KOPT-K1 (cell line): ENCODE data around the gene NLN.
"Not testable (repeated sequence)": the region's sequence is repeated elsewhere in the genome, so short reads cannot be mapped to it uniquely, and the experiment has no call there.

Source experiments
- H3K27ac ChIP-seq: fragments of 200-600 bp; sonication (generic); 2 replicates; pipeline ENCODE4 v1.5.1; 2016; ENCODE audit warnings: antibody characterized with exemption, mild to moderate bottlenecking, low read depth, low read length; ENCODE audit not compliant: poor library complexity, severe bottlenecking
- H3K36me3 ChIP-seq: fragments of 200-600 bp; sonication (generic); 2 replicates; pipeline ENCODE4 v1.5.1; 2017; ENCODE audit warnings: antibody characterized with exemption, mild to moderate bottlenecking, low read length, moderate library complexity; ENCODE audit not compliant: insufficient read depth
- H3K9me3 ChIP-seq: fragments of 200-600 bp; sonication (generic); 2 replicates; pipeline ENCODE4 v1.5.1; 2017; ENCODE audit warnings: antibody characterized with exemption, low read length, mild to moderate bottlenecking; ENCODE audit not compliant: insufficient read depth, poor library complexity, severe bottlenecking

The NLN gene

DNA sequence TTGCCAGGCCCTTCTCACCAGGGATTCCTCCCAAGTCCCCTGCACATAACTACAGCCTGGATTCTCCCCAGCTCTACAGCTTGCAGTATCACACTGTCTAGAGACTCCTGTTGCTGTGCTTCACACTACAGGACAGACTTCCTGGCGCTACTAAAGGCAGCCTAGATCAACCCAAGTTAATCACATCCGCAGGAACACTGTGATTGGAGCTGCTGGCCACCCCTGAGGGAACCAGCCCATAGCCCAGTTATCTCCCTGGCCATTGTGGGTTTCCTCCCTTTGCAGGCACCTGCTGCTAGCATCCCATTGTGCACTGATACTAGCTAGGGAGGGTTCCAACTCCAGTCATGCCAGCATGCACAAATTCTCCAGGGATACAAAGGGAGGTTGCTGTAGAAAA lies 53.5 kb downstream of the NLN start:
- H3K36me3 ChIP-seq = peaks cover 8% of the 10 kb centered on the region
- no peak overlapping the region for H3K27ac ChIP-seq
- no peaks in the 10 kb centered on the region for H3K9me3 ChIP-seq

DNA sequence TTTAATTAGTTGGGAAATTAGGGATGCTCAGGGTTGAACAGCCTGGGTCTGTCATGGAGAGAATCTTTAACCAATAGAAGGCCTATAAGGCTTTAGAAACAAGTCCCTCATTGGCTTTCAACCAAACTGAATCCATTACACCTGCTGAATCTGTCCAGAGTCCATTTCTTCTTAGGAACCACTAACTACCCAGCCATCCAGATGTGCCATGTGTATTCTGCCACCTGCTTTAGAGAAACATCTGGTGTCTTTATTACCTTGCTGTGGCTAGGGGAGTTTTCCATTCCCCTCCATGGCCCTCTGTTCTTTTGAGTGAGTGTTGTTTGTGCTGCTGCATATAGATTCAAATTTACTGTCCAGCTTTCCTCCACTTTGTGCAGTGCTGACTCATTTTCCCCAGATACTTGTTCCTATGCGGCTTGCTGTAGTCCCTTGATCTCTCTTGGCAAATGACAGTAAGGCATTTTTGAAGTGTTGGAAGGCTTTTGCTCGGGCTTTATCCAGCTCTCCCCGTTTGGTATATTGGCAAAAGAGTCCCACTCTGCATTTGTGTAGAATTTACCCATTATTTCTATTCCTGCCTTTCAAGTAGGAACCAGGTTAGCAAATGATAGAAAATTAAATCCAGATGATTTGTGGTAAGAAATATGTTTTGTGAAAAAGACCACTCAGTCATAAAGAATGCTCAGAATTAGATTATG lies 54.6 kb downstream of the NLN start:
- no peak overlapping the region for H3K27ac ChIP-seq
- H3K36me3 ChIP-seq = peaks cover 19% of the 10 kb centered on the region
- no peaks in the 10 kb centered on the region for H3K9me3 ChIP-seq

GRCh38 chr5:65778126-65778525 lies 56.1 kb downstream of the NLN start:
- Histone ChIP-seq H3K9me3 (no peaks in the 10 kb centered on the region), H3K27ac (no peak overlapping the region), H3K36me3 (peaks cover 31% of the 10 kb centered on the region)

DNA sequence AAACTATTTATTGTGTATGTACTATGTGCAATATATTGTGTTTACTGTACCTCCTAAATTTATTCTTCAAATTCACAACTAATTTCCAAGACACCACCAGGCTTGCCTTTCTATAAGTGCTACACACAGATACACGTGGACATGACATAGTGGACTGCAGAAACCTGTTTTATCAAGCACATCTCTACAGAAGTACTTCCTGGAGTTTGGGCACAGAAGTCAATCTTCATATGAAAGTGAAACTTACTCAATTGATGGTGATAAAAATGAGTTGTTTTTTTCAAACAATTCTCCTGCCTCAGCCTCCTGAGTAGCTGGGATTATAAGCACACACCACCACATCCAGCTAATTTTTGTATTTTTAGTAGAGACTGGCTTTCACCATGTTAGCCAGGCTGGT lies 57.6 kb downstream of the NLN start:
- peaks cover 31% of the 10 kb centered on the region for H3K36me3 ChIP-seq
- no peaks in the 10 kb centered on the region for H3K9me3 ChIP-seq
- H3K27ac ChIP-seq = no peak overlapping the region

DNA sequence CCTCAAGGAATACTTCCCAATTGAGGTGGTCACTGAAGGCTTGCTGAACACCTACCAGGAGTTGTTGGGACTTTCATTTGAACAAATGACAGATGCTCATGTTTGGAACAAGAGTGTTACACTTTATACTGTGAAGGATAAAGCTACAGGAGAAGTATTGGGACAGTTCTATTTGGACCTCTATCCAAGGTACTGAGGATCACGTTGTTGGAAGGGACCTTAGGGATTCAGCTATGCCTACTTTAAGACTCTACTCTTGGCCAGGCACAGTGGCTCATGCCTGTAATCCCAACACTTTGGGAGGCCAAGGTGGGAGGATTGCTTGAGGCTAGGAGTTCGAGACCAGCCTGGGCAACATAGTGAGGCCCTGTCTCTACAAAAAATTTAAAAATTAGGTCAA lies 66.3 kb downstream of the NLN start:
- peaks cover 38% of the 10 kb centered on the region for H3K36me3 ChIP-seq
- not testable (repeated sequence) for H3K9me3 ChIP-seq

DNA sequence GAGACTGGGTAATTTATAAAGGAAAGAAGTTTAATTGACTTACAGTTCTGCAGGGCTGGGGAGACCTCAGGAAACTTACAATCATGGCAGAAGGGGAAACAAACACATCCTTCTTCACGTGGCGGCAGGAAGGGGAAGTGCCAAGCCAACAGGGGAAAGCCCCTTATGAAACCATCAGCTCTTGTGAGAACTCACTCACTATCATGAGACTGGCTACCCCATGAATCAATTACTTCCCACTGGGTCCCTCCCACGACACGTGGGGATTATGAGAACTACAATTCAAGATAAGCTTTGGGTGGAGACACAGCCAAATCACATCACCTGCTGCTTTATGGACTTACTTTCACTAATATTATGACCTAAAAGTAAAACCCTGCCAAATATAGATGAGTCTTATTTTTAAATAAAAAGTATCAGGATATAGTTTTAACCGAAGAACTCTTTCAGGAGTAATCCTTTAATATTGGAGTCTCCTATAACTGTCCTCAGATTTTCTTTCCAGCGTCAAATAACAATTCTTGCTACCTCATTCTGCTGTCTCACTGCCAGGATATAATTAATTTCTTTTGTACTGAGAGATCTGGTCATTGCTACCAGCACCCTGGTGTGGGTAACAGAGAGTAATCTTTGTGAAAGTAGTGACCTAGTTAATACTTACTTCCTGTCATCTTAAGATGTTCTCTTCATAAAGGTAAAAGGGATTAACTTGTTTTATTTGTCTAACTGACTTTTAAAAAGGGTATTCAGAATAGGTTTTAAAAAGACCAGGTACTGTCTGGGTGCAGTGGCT lies 68.6 kb downstream of the NLN start:
- Histone ChIP-seq H3K36me3 (peaks cover 44% of the 10 kb centered on the region), H3K9me3 (peaks cover 4% of the 10 kb centered on the region), H3K27ac (no peak overlapping the region)

More for the DNA sequence above, 66.3 kb downstream of the NLN start:
- not testable (repeated sequence) for H3K27ac ChIP-seq

DNA sequence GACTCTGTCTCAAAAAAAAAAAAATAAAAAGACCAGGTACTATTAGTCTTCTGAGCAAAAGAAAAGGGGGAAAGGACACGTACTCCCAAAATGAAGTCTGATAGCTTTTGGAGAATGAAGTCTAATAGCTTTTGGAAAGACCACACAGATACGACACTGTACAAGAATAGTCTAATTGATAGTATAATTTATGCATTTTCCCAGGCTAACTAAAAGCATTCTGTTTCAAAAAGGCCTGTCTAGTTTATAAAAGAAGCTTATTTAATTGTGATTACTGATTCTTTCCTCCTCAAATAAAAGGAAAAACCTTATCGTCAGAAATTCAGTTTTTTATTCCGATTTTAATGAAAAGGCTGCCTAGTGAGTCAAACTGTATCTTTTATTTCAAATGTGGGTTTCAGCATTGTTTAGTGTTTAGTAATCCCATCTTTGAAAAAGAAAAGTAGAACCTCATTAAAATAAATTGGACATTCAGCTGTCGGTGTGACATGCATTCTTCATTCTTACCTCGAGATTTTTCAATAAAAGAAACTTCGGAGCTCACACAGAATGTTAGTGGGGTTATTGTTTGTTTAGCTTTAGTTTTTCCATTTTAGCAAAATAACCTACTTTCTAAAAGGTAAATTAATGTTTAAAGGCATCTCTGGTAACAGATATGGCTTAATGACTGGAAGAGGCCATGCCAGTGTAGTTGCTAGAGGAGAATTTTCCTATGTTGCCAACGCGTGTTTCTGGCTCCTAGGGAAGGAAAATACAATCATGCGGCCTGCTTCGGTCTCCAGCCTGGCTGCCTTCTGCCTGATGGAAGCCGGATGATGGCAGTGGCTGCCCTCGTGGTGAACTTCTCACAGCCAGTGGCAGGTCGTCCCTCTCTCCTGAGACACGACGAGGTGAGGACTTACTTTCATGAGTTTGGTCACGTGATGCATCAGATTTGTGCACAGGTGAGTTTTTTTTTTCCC lies 70.0 kb downstream of the NLN start:
- Histone ChIP-seq H3K9me3 (peaks cover 4% of the 10 kb centered on the region), H3K27ac (no peak overlapping the region), H3K36me3 (peaks cover 37% of the 10 kb centered on the region)

GRCh38 chr5:65796269-65796668 lies 74.3 kb downstream of the NLN start:
- H3K27ac ChIP-seq = no peak overlapping the region
- H3K9me3 ChIP-seq = peaks cover 2% of the 10 kb centered on the region
- H3K36me3 ChIP-seq = peaks cover 6% of the 10 kb centered on the region

GRCh38 chr5:65796751-65797316 lies 74.8 kb downstream of the NLN start:
- H3K9me3 ChIP-seq = peaks cover 7% of the 10 kb centered on the region
- H3K27ac ChIP-seq = no peak overlapping the region
- H3K36me3 ChIP-seq = peaks cover 6% of the 10 kb centered on the region

DNA sequence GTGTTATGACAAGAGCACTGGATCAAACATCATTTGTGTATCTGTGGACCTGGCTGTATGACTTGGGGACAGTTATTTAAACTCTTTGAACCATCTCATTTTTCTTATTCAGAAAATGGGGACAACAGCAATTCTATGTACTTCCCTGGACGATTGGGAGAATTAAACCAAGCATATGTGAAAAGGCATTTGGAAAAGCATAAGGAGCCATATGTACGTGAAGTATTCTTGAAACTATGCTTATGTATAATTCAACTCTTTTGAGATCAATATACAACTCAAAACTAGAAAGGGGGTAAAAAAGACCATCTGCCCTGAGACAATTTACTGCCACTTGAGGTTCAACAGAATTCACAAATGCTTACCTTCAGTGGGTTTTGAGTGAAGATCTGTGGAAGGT lies 75.5 kb downstream of the NLN start:
- Histone ChIP-seq H3K27ac (no peak overlapping the region), H3K36me3 (peaks cover 7% of the 10 kb centered on the region)

GRCh38 chr5:65799857-65800256 lies 77.9 kb downstream of the NLN start:
- H3K9me3 ChIP-seq = peaks cover 26% of the 10 kb centered on the region
- H3K36me3 ChIP-seq = peaks cover 14% of the 10 kb centered on the region
- H3K27ac ChIP-seq = no peak overlapping the region

More for the DNA sequence above, 75.5 kb downstream of the NLN start:
- H3K9me3 ChIP-seq = peaks cover 14% of the 10 kb centered on the region

DNA sequence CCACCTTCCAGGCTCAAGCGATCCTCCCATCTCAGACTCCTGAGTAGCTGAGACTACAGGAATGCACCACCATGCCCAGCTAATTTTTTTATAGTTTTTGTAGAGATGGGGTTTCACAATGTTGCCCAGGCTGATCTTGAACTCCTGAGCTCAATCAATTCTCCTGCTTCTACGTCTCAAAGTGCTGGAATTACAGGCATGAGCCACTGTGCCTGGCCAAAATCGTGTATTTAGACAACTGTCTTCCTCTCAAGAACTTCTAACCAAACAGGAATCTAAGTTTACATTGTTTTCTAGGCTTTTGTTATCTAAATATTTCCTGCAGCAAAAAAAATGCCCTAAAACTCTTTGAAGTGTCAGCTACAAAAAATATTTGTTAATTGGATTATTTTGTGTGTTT lies 78.8 kb downstream of the NLN start:
- Histone ChIP-seq H3K9me3 (peaks cover 26% of the 10 kb centered on the region), H3K27ac (no peak overlapping the region), H3K36me3 (peaks cover 17% of the 10 kb centered on the region)

DNA sequence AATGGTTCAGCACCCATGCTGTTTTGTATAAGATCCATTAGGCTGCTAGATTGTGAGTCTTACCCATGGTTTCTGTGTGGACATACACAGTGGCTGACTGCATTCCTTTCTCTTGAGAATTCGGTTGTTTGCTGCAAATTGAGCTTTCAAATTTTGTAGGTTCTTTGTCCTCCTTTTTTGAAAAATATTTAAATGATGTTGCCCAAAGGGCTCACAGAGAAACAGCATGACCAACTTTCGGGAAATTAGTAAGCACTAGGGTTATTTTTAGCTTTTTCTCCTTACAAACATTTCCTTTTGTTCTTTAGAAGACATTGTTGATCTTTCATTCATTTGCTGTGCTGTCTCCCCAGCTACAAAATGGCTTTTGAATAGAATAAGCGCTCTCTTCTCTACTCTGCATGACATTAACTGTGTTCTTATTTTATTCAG lies 79.4 kb downstream of the NLN start:
- Histone ChIP-seq H3K27ac (no peak overlapping the region), H3K9me3 (peaks cover 26% of the 10 kb centered on the region), H3K36me3 (peaks cover 17% of the 10 kb centered on the region)

DNA sequence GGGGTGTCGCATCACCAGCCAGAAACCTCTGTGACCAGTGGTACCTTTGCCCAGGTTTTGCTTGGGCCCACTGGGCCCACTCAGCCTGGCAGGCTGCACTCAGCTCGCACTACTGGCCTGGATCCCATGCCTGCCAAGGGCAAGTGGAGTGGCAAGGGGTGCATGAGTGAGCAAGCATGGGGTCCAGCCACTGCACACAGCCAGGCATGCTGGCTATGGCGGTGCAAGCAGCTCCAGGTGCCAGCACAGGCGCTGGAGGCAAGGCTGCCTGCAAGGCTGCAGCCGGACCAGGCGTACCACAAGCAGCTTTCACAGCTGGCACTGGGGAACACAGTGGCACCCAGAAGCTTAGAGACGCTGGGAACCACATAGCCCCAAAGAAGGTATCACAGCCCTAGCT lies 80.1 kb downstream of the NLN start:
- Histone ChIP-seq H3K27ac (no peak overlapping the region), H3K9me3 (peaks cover 26% of the 10 kb centered on the region), H3K36me3 (peaks cover 17% of the 10 kb centered on the region)
